SK-N-MC (cell line): ENCODE data around the gene CACHD1.

Experiments used
- EZH2 ChIP-seq: fragments of 200-600 bp; sonication (generic); IDR thresholded peaks from one replicate; pipeline ENCODE4 v1.6.1; 2017; ENCODE audit warnings: antibody characterized with exemption
- POLR2AphosphoS5 ChIP-seq: IDR thresholded peaks from 2 replicates; pipeline ENCODE4 v1.6.1; 2012; ENCODE audit warnings: mild to moderate bottlenecking, low read depth, low read length, borderline replicate concordance

GRCh38 chr1:64581135-64581842 is 111.4 kb downstream of the CACHD1 start:
- no peak for TF ChIP-seq EZH2
- TF ChIP-seq POLR2AphosphoS5 = no peak
